Subcutaneous abdominal adipose tissue (tissue), 5 donors: ENCODE data around the gene C17orf114.

Experiments used
- H3K27ac ChIP-seq: one replicate; pipeline ENCODE4 v1.7.0; 2013; ENCODE audit warnings: low read depth, mild to moderate bottlenecking, inconsistent platforms, low read length, moderate library complexity
- H3K27me3 ChIP-seq, 5 donors: one replicate each; pipeline ENCODE4 v1.7.0; 2013; ENCODE audit warnings: low read length in 5 of 5, inconsistent platforms in 1 of 5; ENCODE audit not compliant: control insufficient read depth in 5 of 5, insufficient read depth in 4 of 5
- H3K36me3 ChIP-seq, 5 donors: one replicate each; pipeline ENCODE4 v1.7.0; 2013; ENCODE audit warnings: low read length in 5 of 5; ENCODE audit not compliant: control insufficient read depth in 5 of 5, insufficient read depth in 5 of 5
- H3K4me1 ChIP-seq, 5 donors: one replicate each; pipeline ENCODE4 v1.7.0; 2013; ENCODE audit warnings: low read length in 5 of 5, mild to moderate bottlenecking in 3 of 5, moderate library complexity in 1 of 5; ENCODE audit not compliant: control insufficient read depth in 5 of 5, insufficient read depth in 5 of 5
- H3K4me3 ChIP-seq, 5 donors: one replicate each; pipeline ENCODE4 v1.7.0; 2013; ENCODE audit warnings: low read length in 5 of 5, low read depth in 1 of 5
- H3K9ac ChIP-seq, 5 donors: one replicate each; pipeline ENCODE4 v1.7.0; 2013; ENCODE audit warnings: low read length in 5 of 5, mild to moderate bottlenecking in 4 of 5, moderate library complexity in 3 of 5
- H3K9me3 ChIP-seq, 5 donors: one replicate each; pipeline ENCODE4 v1.7.0; 2013; ENCODE audit warnings: low read length in 5 of 5; ENCODE audit not compliant: control insufficient read depth in 5 of 5
- donor health status: healthy.
- donor health status: healthy.
- donor health status: healthy.
- donor health status: healthy.
- donor health status: healthy.

C17orf114 gene

GRCh38 chr17:4827399-4827798, 25.3 kb upstream of the C17orf114 start:
- Histone ChIP-seq H3K36me3 (peaks cover 0 to 15% (median 13%) of the 10 kb centered on the region in 5 donors), H3K4me3 (no peak overlapping the region), H3K9me3 (no peaks in the 10 kb centered on the region)

GRCh38 chr17:4823373-4824089, 21.4 kb upstream of the C17orf114 start:
- peaks cover 0 to 38% (median 23%) of the 10 kb centered on the region in 5 donors for H3K36me3 ChIP-seq
- no peak overlapping the region for H3K9ac ChIP-seq
- H3K27me3 ChIP-seq: no peaks in the 10 kb centered on the region
- H3K4me1 ChIP-seq: no peaks in the 10 kb centered on the region
- H3K27ac ChIP-seq: no peak overlapping the region
- H3K9me3 ChIP-seq: no peaks in the 10 kb centered on the region
- no peak overlapping the region for H3K4me3 ChIP-seq

More at GRCh38 chr17:4827399-4827798, 25.3 kb upstream of the C17orf114 start:
- no peak overlapping the region for H3K9ac ChIP-seq
- H3K27me3 ChIP-seq: no peaks in the 10 kb centered on the region
- H3K4me1 ChIP-seq: peaks cover 0 to 1% (median 0%) of the 10 kb centered on the region in 5 donors
- no peak overlapping the region for H3K27ac ChIP-seq

- H3K36me3 ChIP-seq: peaks cover 0 to 45% (median 30%) of the 10 kb centered on the region in 5 donors
Measured at GRCh38 chr17:4822835-4823234, 20.7 kb upstream of the C17orf114 start.

GRCh38 chr17:4818276-4818675, 16.1 kb upstream of the C17orf114 start:
- no peak overlapping the region for H3K9ac ChIP-seq
- no peak overlapping the region for H3K27ac ChIP-seq
- H3K36me3 ChIP-seq: peaks cover 0 to 73% (median 54%) of the 10 kb centered on the region in 5 donors
- H3K4me3 ChIP-seq: no peak overlapping the region
- H3K4me1 ChIP-seq: no peaks in the 10 kb centered on the region
- H3K27me3 ChIP-seq: no peaks in the 10 kb centered on the region
- H3K9me3 ChIP-seq: no peaks in the 10 kb centered on the region

More at GRCh38 chr17:4822835-4823234, 20.7 kb upstream of the C17orf114 start:
- Histone ChIP-seq H3K27ac (no peak overlapping the region), H3K9ac (no peak overlapping the region), H3K9me3 (no peaks in the 10 kb centered on the region), H3K27me3 (no peaks in the 10 kb centered on the region), H3K4me3 (no peak overlapping the region), H3K4me1 (no peaks in the 10 kb centered on the region)

- Histone ChIP-seq H3K27ac (no peak overlapping the region), H3K36me3 (peaks cover 0 to 60% (median 43%) of the 10 kb centered on the region in 5 donors), H3K27me3 (no peaks in the 10 kb centered on the region), H3K4me1 (no peaks in the 10 kb centered on the region), H3K4me3 (no peak overlapping the region), H3K9me3 (no peaks in the 10 kb centered on the region), H3K9ac (no peak overlapping the region)
Measured at GRCh38 chr17:4816826-4817225, 14.7 kb upstream of the C17orf114 start.

GRCh38 chr17:4815043-4815675, 13.0 kb upstream of the C17orf114 start:
- H3K36me3 ChIP-seq: peaks cover 0 to 63% (median 42%) of the 10 kb centered on the region in 5 donors

GRCh38 chr17:4812690-4813089, 10.6 kb upstream of the C17orf114 start:
- H3K4me3 ChIP-seq: no peak overlapping the region
- no peaks in the 10 kb centered on the region for H3K27me3 ChIP-seq
- H3K9me3 ChIP-seq: no peaks in the 10 kb centered on the region
- peaks cover 0 to 15% (median 9%) of the 10 kb centered on the region in 5 donors for H3K4me1 ChIP-seq
- H3K27ac ChIP-seq: no peak overlapping the region
- H3K36me3 ChIP-seq: peaks cover 0 to 56% (median 42%) of the 10 kb centered on the region in 5 donors
- no peak overlapping the region for H3K9ac ChIP-seq

More at GRCh38 chr17:4815043-4815675, 13.0 kb upstream of the C17orf114 start:
- H3K9me3 ChIP-seq: no peaks in the 10 kb centered on the region
- H3K27me3 ChIP-seq: no peaks in the 10 kb centered on the region
- H3K9ac ChIP-seq: peak overlapping the region in 1 of 5 donors; percentile 19
- no peak overlapping the region for H3K27ac ChIP-seq
- peaks cover 0 to 5% (median 0%) of the 10 kb centered on the region in 5 donors for H3K4me1 ChIP-seq
- no peak overlapping the region for H3K4me3 ChIP-seq

GRCh38 chr17:4811471-4811870, 9.3 kb upstream of the C17orf114 start:
- H3K9ac ChIP-seq: no peak overlapping the region
- no peak overlapping the region for H3K27ac ChIP-seq
- H3K9me3 ChIP-seq: no peaks in the 10 kb centered on the region
- H3K36me3 ChIP-seq: peaks cover 0 to 46% (median 35%) of the 10 kb centered on the region in 5 donors
- H3K4me1 ChIP-seq: peaks cover 0 to 19% (median 12%) of the 10 kb centered on the region in 5 donors
- H3K4me3 ChIP-seq: no peak overlapping the region
- no peaks in the 10 kb centered on the region for H3K27me3 ChIP-seq

- Histone ChIP-seq H3K9me3 (no peaks in the 10 kb centered on the region), H3K36me3 (peaks cover 0 to 40% (median 32%) of the 10 kb centered on the region in 5 donors), H3K9ac (no peak overlapping the region), H3K27ac (no peak overlapping the region), H3K4me1 (peaks cover 0 to 25% (median 18%) of the 10 kb centered on the region in 5 donors), H3K4me3 (no peak overlapping the region), H3K27me3 (no peaks in the 10 kb centered on the region)
Measured at GRCh38 chr17:4810696-4811290, 8.7 kb upstream of the C17orf114 start.

GRCh38 chr17:4808378-4808767, 6.2 kb upstream of the C17orf114 start:
- Histone ChIP-seq H3K27ac (no peak overlapping the region), H3K9ac (peak overlapping the region in 1 of 5 donors; percentile 62), H3K9me3 (no peaks in the 10 kb centered on the region), H3K4me1 (peaks cover 0 to 25% (median 18%) of the 10 kb centered on the region in 5 donors), H3K4me3 (peak overlapping the region in 1 of 5 donors; percentile 78), H3K36me3 (peaks cover 0 to 23% (median 16%) of the 10 kb centered on the region in 5 donors), H3K27me3 (no peaks in the 10 kb centered on the region)
